ENCODE measurements around the gene NDUFAF3.

The NDUFAF3 gene, protein sequence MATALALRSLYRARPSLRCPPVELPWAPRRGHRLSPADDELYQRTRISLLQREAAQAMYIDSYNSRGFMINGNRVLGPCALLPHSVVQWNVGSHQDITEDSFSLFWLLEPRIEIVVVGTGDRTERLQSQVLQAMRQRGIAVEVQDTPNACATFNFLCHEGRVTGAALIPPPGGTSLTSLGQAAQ

DNA sequence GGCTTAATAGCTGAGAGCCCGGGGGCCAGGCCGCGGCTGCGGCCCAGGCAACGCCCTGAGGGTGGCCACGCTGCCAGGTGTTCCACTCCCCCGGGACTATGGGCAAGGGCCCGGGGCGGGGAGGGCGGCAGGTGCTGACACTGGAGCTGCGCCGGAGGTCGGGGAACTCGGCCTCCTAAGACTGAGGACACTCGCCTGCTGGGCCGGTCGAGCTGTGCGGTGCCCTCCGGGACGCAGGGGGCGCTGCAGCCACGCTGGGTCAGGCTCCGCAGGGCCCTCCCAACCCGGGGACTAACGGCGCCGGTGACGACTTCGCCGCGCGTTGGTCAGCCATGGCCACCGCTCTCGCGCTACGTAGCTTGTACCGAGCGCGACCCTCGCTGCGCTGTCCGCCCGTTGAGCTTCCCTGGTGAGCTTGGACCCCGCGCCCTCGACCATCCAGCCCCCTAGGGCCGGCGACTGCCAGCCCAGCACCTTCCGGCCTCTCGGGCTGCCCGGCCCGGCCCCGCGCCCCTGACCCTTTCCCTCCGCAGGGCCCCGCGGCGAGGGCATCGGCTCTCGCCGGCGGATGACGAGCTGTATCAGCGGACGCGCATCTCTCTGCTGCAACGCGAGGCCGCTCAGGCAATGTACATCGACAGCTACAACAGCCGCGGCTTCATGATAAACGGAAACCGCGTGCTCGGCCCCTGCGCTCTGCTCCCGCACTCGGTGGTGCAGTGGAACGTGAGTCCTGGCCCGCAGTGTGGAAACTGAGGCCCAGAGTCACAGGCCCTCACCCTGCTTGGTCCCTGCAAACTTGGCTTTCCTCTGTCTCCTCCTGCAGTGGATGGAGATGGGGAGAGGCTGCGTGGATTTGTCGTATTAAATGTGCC lies at the start of gene NDUFAF3:
NDUFAF3 (plus strand) TSS at position 309 of the 875 bp plus-strand sequence; CDS start at position 333, 24 bp downstream.
- DNase-seq: peak; percentile 94

DNA sequence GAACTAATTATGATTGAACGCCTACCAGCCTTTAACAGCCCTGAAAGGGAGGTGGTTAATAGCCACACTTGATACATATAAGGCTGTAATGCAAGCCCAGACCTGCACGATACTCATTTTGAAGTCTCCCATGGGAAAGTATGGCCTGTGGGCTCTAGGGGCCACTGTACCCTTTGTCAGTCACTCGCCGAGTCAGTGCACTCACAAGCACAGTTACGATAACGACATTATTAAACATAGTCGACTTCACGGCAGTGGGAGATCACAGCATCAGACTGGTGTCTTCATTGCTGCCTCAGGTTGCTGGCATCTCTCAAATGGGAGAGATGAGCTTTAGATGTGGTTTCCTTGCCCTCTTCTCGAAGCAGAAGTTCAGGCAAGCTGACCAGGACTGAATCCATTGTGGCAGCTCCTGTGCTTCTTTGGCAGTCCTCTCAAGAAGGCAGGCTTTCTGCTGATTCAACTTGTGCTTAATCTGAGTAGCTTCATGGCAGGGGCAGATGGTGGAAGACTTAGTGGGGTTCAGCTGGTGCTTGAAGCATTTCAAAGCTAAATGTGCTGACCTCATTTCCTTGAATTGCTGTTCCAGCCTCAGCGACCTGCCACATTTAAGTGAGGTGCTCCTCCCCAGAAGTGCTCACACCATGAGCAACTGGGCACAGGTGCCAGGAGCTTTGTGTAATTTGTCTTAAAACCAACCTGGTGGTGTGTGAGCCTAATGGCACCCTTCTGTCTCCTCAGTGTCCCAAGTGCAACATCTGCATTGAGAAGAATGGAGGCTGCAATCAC lies 47.7 kb upstream of the NDUFAF3 start:
- no peak for DNase-seq

DNA sequence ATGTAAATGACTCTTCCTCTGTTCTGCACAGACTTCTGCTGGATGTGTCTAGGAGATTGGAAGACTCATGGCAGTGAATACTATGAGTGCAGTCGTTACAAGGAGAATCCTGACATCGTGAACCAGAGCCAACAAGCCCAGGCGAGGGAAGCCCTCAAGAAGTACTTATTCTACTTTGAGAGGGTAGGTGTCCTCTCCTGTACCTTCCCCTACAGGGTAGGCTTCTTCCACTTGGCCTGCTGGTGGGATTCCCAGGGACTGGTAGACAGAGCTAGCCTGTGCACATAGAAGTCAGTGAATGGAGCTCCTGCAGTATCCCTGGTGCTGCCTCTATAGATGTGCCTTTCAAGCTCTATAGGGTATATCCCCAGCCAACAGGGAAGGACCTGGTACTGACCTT lies 42.5 kb upstream of the NDUFAF3 start:
- no peak for DNase-seq

DNA sequence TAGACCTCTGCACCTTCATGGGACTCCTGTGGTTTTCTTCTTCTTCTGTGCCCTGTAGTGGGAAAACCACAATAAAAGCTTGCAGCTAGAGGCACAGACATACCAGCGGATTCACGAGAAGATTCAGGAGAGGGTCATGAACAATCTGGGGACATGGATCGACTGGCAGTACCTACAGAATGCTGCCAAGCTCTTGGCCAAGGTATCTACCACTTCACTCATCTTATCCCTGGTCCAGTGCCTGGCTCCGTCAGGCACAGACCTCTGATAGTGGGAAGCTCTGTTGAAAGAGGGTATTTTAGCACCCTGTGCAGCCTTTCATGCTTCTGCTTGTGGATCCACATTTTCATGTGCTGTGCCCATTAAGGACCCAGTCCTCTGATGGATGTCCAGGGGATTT lies 41.6 kb upstream of the NDUFAF3 start:
- no peak for DNase-seq

DNA sequence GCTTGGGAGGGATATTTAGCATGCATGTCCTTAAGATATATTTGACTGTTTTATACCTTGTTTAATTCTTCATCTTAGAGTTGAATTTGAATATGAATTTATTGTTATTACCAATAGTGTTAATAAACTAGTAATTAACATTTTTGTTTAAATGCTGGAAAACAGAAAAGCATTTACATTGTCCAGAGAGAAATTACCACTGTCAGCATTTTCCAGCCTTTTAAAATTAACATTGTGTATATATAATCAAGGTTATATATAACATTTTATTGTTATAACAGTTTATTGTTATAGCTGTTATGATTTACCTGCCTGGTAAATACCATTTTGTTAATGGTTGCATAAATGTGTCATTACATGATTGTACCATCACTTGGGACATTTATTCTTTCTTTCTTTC lies 39.9 kb upstream of the NDUFAF3 start:
- no peak for DNase-seq

DNA sequence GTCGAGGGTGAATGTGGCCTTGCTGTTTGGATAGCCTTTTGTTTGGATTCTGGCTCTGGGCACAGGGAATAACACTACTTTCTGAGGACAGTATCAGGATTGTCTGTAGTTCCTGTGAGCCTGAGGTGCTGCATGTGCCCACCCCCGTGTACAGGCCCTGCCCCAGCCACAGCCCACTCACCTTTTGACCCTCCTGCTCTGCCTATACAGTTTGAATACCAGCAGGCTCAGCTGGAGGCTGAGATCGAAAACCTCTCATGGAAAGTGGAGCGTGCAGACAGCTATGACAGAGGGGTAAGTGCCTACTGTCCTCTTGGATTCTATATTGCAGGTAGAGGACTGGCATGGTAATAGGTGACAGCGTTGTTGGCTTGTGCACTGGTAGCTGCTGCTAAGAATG lies 39.2 kb upstream of the NDUFAF3 start:
- no peak for DNase-seq

DNA sequence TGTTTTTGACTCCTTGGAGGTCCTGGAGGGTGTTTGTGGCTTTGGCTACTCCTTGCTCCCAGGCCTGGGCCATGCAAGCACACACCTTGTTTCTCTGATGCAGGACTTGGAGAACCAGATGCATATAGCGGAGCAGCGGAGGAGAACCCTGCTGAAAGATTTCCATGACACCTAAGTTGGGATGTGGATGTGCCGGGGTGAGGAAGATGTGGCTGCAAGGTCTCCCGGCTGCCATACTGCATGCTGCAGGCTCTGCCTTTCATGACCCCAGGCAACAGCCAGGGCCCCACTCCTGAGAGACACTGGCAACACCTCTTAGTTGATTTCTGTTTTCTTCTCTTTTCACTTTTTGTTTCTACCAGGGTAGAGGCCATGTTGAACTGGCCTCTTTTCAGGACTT lies 38.8 kb upstream of the NDUFAF3 start:
- no peak for DNase-seq

DNA sequence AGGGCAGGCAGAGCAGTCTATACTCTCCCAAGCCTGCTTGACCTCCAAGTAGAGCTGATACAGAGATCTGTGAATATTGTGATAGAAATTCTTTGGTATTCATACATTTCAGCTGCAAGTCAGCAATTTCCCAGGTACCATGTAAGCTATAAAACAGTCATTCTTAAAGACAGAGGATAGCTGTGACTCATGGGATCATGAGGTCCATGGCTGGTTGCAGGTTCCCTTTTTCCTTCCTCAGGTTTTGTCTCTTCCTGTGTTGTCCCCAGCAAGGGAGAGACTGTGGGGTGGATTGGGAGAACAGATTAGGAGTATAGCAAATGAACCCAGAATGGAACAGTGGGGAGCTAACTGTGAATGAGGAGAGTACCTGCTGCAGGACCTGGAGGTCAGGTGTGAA lies 37.3 kb upstream of the NDUFAF3 start:
- DNase-seq: no peak

DNA sequence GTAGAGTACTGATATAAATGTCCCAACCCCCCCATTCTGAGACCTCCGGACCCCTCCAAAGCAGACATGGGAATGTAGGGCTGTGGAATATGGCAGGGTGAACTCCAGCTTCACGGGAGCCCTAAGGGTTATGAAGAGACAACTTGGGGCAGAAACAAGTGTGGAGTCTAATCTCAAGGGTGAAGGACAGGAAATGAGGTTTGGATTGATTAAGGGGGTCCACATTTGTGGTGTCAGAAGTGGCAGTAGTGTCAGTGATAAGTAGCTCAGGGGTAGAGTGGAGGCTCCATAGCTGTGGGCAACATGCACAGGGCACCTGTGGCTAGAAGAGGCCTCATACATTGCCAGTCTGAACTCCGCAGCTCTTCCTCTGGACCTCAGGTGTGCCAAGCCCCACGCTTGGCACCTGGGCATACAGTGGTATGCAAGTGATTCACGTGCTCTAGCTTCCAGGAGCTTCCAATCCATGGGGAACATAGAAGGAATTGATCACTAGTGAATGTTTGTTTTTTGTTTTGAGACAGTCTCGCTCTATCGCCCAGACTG lies 36.0 kb upstream of the NDUFAF3 start:
- DNase-seq: no peak

DNA sequence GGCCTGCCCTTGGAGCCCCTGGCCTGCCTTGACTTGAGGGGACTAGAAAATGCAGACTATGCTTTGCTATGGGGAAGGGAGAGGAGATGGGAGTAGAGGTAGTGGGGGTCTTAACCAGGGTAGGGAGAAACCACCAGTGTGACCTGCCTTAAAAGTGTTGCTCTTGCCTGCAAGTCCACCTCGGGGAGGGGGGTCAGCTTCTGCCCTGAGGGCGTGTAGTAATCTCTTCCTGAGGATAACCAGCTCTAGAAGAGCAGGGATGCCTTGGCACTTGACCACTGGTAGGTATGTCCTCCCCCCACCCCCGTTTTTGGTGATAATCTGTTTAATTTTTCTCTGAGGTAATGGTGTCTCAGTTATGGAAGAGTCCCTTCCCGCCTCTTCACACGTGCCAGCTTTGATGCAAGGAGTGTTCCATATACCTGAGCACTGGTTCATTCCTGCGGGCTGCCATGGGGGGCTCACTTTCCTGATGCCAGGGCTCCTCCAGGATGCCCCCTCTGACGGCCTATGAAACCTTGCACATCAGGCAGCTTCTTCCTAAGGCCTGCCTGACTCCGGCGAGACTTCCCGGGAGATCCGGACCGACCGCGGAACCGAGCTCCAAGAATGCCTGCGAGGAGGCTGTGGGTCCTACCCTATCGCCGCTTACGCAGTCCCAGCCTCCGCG lies 32.7 kb upstream of the NDUFAF3 start:
- DNase-seq: no peak

DNA sequence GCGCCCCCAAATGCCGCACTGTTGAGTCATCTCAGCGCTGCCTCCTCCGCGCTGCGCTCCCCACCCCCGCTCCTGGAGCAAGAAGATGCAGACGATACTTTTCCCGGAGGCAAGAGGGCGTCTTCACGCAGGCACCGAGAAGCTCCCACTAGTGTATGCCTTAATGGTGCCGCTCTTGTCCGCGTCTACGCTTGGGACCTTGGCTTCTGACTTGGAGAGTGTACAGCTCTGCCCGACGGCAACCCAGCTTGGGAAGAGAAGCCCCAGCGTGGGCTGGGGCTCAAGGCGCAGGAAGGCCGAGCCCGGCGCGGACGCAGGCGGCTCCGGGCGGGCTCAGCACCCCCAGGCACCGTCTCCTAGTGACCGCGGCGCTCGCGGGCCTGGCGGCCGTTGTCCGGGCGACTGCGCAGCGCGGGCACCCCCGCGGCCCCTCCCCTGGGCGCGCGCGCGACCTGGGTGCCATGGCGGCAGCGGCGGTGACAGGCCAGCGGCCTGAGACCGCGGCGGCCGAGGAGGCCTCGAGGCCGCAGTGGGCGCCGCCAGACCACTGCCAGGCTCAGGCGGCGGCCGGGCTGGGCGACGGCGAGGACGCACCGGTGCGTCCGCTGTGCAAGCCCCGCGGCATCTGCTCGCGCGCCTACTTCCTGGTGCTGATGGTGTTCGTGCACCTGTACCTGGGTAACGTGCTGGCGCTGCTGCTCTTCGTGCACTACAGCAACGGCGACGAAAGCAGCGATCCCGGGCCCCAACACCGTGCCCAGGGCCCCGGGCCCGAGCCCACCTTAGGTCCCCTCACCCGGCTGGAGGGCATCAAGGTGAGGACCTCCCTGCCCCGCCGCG lies 31.9 kb upstream of the NDUFAF3 start, which contains the start of gene P4HTM:
P4HTM (plus strand) TSS at position 446 of the 840 bp plus-strand sequence; CDS start at position 462, 16 bp downstream.
- DNase-seq: peak; percentile 73

DNA sequence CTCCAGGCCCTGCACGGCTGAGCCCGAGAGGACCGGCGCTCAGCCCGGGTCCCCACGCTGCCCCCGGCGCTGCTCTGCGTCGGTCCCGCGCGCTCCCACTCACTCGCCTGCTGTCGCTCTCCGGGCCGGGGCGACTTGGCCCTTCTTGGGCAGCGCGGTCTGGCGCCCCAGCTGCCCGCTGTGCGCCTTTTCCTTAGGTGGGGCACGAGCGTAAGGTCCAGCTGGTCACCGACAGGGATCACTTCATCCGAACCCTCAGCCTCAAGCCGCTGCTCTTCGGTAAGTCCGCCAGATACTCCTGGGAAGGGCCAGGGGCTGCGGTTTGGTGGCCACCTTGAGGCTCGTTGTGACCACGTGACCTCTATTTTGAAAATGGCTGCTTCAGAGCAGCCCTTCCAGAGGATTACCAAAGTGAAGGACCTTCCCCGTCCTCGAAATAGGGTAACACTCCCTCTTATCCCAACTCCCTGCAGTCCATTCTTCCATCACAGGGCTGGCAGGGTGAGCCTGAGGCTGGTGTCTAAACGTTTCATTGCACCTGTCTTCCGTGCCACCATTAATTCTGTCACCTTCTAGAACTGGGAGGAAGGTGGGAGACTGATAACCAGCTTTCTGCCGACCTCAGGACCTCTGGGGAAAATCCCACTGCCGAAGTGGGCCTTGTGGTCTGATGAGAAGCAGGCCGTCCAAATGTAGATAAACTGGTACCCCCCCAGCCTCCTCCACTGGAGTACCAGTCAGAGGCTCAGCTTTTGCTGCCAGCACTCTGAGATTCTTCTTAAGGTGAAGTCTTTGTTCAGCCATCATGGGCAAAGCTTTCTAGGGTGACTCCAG lies 31.1 kb upstream of the NDUFAF3 start:
- peak; percentile 49 for DNase-seq

DNA sequence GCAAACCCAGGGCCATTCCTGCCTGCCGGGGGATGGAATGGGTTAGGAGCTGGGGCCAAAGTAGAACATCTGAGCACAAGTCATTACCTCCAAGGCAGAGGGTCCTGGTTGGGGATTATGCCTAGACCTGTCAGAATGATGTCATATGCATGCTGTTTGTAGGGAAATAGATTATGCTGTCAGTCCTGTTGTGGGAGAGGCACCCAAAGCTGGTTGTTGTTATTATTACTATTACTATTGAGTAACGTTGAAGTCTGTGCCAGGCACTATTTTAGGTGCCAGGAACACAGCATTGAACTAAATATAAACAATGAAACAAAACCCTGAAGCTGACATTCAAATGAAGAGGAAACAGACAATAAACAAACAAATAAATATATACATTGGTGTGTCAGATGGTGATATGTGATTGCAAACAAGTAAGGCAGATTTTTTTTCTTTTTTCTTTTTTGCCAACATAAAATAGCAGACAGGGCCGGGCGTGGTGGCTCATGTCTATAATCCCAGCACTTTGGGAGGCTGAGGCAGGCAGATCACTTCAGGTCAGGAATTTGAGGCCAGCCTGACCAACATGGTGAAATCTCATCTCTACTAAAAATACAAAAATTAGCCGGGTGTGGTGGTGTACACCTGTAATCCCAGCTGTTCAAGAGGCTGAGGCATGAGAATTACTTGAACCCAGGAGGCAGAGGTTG lies 29.9 kb upstream of the NDUFAF3 start:
- no peak for DNase-seq

DNA sequence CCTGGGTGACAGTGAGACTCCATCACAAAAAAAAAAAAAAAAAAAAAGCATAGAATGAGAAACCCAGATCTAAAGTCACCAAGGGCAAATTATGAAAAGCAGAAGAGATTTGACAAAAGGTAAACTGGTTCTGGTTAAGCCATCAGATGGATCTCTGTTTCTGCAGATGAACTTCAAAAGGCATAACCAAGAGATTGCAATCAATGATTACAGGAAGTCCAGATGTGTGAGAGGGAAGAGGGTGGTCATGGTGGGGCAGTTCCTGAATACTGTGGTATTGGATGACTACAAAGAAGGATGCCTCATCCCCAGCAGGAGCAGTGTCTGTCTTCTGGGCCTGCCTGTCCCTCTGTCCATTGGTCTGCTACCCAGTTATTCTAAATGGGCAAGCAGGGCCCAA lies 28.1 kb upstream of the NDUFAF3 start:
- DNase-seq: no peak

DNA sequence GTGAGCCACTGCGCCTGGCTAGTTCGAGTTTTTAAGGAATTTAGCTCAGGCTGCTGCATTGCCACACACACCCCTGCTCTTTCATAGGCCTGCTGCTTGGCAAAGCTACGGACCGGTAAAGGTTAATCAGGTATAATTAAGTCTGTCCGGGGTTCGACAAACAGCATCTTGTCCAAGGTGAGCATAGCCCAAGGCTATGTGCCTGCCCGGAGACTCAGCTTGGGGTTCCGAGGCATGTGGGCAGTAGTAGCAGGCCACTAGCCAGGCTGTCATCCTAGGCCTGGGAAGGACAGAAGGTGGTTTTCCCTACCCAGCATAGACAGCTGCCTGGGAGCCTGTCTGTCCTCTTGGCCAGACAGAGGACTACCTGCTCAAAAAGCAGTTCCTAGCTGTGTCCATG lies 25.3 kb upstream of the NDUFAF3 start:
- DNase-seq: no peak

DNA sequence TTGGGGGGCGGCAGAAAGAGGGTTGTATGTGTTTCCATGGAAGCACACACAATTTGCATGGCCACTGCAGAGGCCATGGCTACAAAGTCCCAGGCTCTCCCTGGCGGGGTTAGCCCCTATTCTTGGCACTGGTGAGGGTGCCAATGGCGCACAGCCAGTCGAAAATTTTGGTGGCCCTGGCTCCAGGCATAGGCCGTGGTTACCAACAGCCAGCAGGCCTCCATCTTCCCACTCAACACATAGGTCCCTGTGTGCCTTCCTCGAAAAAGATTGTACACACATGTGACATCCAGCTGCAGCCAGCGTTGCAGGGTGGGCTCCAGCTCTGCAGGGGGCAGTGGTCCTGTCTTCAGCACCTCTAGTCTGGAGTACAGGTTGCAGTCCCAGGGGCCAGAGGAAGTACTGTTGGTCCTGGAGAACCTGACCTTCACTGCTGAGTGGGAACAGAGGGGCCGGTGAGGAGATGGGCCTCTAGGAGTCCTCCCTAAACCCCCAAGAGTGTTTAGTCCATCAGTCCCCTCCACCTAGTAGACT lies 24.8 kb upstream of the NDUFAF3 start:
- no peak for DNase-seq

DNA sequence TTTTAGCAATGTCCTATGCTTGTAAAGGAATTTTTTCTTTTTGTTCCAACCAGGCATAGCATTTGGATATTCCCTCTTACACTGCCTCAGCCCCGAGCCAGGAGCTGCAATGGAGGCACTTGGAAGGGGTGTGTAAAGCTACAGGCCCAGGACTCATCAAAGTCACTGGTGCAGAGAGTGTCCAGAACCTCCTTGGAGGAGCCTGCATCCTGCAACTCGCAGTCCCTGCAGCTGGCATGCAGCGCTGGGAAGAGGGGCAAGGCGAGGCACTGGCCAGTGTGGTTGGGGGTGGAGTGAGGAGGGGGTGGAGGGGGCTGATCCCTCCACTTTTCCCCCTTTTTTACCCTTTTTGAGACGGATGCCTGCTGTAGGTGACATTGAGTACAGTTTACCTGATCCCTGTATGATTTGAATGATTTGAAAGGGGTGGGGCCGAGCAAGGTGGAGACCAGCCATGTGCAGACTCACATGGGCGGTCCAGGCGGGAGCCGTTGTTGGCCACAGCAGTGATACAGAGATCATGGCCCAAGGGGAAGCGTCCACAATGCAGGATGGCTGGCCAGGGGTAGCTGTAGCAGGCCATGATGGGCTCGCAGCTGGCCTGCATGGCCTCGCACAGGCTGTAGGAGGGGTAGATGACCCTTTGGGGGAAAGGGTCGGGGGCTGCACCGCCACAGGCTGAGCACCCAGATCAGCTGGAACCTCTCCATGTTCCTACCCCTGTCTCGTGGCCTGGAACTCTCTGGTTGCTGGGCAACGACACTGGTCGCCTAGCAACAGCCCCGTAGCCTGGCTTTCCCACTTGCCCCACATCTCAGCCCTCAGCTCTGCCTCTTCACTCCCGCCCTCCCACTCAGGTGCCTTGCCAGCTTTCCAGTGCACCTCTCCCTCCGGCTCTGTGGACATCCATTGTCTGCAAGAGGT lies 23.9 kb upstream of the NDUFAF3 start:
- DNase-seq: no peak

DNA sequence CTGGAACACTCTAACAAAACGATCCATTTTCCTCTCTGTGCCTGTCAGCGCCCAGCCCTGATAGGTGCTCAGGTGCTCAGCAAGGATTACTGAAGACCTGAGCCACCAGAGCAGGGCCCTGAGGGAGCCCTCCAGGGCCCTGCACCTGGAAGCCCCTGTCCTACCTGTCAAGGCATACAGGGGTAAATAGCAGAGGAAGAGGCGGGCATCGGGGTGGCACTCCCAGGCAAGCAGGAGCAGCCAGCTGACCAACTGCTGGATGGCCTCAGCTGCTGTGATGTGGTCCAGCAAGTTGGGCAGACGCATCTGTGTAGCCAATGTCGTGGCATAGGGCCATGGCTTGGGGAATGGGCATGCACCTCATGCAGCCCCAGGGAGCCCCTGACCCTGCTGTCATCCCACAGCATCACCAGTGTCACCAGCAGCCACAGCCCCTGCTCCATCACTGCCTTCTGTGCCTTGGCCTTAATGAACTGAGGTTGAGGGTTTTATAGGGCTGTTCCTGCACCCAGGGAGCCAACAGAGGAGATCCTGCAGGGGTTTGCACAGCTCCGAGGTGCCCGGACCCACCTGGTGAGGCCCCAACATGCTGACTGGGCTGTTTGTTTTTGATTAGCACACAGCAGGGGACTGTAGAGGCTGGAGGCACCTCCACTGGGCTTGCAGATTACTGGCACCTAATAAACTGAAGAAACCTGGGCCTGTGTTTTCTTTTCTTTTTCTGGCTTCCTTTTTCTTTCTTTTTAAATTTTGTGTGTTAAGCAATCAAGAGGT lies 22.6 kb upstream of the NDUFAF3 start:
- no peak for DNase-seq

Data from CD4-positive, alpha-beta T cell treated with Interleukin-12 subunit alpha and Interleukin-12 subunit beta, for 1 hour (primary cell).